ENCODE measurements around the gene PAK5.

GRCh38 chr20:9600562-9600961 is 238.3 kb downstream of the PAK5 start:
- TF ChIP-seq CTCF (IDR thresholded peaks at IDR 0.05) (no peak), POLR2A (IDR thresholded peaks at IDR 0.05) (no peak)
